ENCODE data around the gene GPR158.
A peak's percentile ranks its signal among the peaks of the same experiment; 100 is the strongest.

The GPR158 gene

DNA sequence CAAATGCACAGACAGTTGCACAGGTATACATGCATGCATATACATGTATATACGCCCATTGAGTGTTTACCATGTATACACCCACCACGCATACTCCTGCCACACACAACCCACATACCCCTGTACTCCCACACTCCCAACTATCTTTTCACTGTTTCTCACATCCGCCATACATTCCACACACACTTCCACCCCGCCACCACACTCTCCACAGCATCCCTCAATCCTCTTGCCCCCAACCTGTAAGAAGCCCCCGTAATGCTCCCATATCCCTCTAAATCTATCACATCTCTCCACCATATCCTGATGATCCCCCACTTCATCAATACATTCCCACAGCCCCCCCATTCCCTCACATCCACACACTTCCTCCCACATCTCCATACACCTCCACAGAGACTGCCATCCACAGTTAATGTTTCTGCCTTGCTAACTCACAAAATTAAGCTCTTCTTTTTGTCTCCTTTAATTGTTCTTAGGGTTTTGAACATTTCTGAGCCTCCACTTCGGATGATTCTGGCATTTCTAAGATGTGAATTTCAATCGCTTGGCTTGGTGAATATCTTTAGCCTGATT lies 47.4 kb downstream of the GPR158 start:
- TF ChIP-seq, protein P1, sequence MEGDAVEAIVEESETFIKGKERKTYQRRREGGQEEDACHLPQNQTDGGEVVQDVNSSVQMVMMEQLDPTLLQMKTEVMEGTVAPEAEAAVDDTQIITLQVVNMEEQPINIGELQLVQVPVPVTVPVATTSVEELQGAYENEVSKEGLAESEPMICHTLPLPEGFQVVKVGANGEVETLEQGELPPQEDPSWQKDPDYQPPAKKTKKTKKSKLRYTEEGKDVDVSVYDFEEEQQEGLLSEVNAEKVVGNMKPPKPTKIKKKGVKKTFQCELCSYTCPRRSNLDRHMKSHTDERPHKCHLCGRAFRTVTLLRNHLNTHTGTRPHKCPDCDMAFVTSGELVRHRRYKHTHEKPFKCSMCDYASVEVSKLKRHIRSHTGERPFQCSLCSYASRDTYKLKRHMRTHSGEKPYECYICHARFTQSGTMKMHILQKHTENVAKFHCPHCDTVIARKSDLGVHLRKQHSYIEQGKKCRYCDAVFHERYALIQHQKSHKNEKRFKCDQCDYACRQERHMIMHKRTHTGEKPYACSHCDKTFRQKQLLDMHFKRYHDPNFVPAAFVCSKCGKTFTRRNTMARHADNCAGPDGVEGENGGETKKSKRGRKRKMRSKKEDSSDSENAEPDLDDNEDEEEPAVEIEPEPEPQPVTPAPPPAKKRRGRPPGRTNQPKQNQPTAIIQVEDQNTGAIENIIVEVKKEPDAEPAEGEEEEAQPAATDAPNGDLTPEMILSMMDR (IDR thresholded peaks at IDR 0.05; ENCODE audit: borderline replicate concordance, control extremely low read depth, extremely low read depth, insufficient read depth, missing control alignments) = no peak
- DNase-seq (ENCODE audit: low spot score) = no peak
- in situ Hi-C loops (cut with MboI; ENCODE audit: low sequenced_read_pairs, unreplicated experiment) = no loop called here

DNA sequence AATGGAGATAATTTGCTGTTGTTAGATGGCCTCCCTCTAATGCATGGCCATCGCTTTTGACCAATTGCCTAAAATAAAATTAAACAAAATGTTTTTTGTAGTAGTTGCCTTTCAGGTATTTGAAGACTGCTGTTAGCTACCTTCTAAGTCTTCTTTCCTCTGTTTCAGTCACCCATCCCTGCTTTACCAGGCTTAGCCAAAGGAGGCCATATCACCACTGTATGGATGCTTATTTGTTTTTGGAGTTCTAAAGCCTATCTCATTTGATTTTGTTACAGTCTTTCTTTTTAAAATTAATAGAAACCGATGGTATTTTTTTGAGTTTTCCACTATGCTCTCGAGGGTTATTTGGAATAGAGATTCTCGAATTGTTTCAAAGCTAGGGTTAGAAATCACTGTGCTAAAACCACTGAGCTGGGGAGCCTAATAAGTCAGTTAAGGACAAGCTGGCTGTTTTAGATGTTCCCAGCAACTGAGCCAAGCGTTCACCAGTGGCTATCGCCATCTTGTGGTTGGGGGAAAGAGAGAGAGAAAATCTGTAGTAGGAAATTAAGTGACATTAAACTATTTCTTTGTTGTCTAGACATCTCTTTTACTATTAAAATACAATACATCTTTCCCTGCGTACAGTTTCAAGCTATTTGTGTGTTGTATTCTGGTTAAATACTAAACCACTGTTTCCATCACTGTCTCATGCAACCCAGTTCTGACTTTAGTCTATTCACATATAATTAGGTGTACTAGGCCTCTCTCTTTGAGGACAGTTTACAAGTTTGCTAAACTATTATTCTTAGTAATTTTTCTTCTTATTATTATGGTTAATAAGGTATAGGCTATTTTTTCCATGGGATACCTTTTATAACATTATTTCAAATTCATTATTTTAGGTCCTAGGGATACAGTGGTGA lies 52.2 kb downstream of the GPR158 start:
- DNase-seq (ENCODE audit: low spot score) = peak; percentile 9
- TF ChIP-seq, protein P1 (IDR thresholded peaks at IDR 0.05; ENCODE audit: borderline replicate concordance, control extremely low read depth, extremely low read depth, insufficient read depth, missing control alignments) = peak; percentile 54
- in situ Hi-C loops (cut with MboI; ENCODE audit: low sequenced_read_pairs, unreplicated experiment) = no loop called here

DNA sequence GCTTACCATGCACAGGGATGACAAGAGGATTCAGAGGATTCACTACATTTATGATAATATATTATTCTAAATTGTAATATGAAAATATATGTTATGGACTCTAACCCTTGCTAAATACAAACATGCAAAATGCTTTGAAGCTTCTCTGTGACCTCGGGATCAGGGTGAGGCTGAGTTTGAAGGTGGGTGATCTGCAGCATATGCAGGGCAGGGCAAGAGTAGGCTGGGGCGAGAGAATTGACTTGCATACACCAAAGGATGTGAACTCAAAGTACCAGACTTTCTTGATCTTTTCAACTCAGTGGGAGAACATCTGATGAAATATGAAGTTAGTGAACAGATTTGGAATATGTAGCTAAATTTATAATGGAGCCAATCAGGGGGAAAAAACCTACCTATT lies 57.0 kb downstream of the GPR158 start:
- no peak for DNase-seq (ENCODE audit: low spot score)
- TF ChIP-seq, protein P1 (IDR thresholded peaks at IDR 0.05; ENCODE audit: borderline replicate concordance, control extremely low read depth, extremely low read depth, insufficient read depth, missing control alignments) = no peak
- in situ Hi-C loops (cut with MboI; ENCODE audit: low sequenced_read_pairs, unreplicated experiment) = no loop called here

DNA sequence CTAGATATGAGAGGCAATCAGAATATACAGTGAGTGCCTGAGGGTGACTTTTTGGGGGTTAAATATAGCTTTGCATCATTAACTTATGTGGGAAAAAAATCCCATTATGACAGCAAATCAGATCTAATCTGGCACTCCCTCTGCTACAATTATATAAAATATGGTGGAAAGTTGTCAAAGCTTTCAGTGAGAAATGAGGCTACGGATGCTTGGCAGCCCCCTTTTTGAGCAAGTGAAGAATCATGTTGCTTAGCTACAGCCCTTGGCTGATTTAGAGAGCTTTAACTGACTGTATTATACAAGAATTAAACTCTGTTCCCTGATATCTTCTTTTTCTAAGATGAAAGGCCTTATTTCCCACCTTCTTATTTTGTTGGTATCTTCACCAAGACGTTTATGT lies 57.4 kb downstream of the GPR158 start:
- TF ChIP-seq, protein P1 (IDR thresholded peaks at IDR 0.05; ENCODE audit: borderline replicate concordance, control extremely low read depth, extremely low read depth, insufficient read depth, missing control alignments) = no peak
- DNase-seq (ENCODE audit: low spot score) = no peak
- in situ Hi-C loops (cut with MboI; ENCODE audit: low sequenced_read_pairs, unreplicated experiment) = no loop called here

DNA sequence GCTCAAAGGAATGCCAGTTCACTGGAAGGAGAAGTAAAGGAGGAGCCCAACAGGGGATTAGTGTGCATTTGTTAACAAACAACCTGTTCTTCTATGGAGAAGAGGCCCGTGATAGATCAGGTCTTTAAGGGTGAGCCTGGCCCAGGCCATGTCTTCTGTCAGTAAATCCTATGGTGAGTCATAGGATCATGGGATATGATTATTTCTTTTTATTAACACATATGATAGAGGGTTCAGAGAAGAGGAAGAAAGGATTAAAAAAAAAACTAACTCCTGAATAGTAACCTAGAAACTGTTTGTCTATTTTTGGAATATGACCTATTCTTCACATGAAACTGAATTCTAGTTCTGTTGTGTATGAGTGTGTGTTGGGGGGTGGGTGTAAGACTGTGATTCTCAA lies 70.4 kb downstream of the GPR158 start:
- no peak for DNase-seq (ENCODE audit: low spot score)
- in situ Hi-C loops (cut with MboI; ENCODE audit: low sequenced_read_pairs, unreplicated experiment) = no loop called here
- TF ChIP-seq, protein P1 (IDR thresholded peaks at IDR 0.05; ENCODE audit: borderline replicate concordance, control extremely low read depth, extremely low read depth, insufficient read depth, missing control alignments) = no peak

DNA sequence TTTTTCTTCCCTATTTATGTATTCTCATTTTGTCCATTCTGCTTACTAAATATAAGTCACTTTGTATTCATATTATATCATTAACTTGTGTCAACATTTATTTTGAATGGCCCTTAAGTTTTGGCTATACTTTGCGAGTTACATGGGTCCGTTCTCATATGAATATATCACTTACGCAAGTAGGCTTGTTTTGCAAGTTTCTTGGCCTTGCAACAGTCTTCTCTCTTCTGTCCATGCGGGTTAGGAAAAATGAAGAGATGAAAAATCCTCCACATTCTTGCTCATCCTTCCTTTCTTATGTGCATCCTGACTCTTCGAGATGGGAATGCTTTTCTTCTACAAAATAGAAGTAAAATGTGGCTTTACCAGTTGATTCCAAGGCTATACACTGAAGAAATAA lies 82.8 kb downstream of the GPR158 start:
- DNase-seq (ENCODE audit: low spot score) = no peak
- in situ Hi-C loops (cut with MboI; ENCODE audit: low sequenced_read_pairs, unreplicated experiment) = no loop called here
- TF ChIP-seq, protein P1 (IDR thresholded peaks at IDR 0.05; ENCODE audit: borderline replicate concordance, control extremely low read depth, extremely low read depth, insufficient read depth, missing control alignments) = no peak

Measured in GM13976 (cell line).